Glutamatergic neuron (in vitro differentiated cells): ENCODE results near the gene METTL26. TPM values are rescaled to one million over a fixed set of nuclear protein-coding genes. Genes with fewer than 3 reads are reported as not detected.

Source experiments
- DNase-seq: peaks from one replicate; pipeline ENCODE4 v3.0.0; 2022
- H3K27ac Mint-ChIP-seq: one replicate; pipeline ENCODE4 v1.8.0; 2020; ENCODE audit warnings: mild to moderate bottlenecking, mixed read lengths, inconsistent platforms; ENCODE audit not compliant: unreplicated experiment
- H3K27me3 Mint-ChIP-seq: one replicate; pipeline ENCODE4 v1.8.0; 2020; ENCODE audit warnings: mild to moderate bottlenecking, moderate library complexity, mixed read lengths, inconsistent platforms; ENCODE audit not compliant: unreplicated experiment
- H3K36me3 Mint-ChIP-seq: one replicate; pipeline ENCODE4 v1.8.0; 2020; ENCODE audit warnings: mild to moderate bottlenecking, mixed read lengths, inconsistent platforms; ENCODE audit not compliant: unreplicated experiment
- H3K4me1 Mint-ChIP-seq: one replicate; pipeline ENCODE4 v1.8.0; 2020; ENCODE audit warnings: mild to moderate bottlenecking, low read depth, mixed read lengths, inconsistent platforms; ENCODE audit not compliant: unreplicated experiment
- H3K4me3 Mint-ChIP-seq: one replicate; pipeline ENCODE4 v1.8.0; 2020; ENCODE audit warnings: mild to moderate bottlenecking, mixed read lengths, inconsistent platforms; ENCODE audit not compliant: unreplicated experiment
- H3K9me3 Mint-ChIP-seq: one replicate; pipeline ENCODE4 v1.8.0; 2020; ENCODE audit warnings: mild to moderate bottlenecking, moderate library complexity, mixed read lengths, inconsistent platforms; ENCODE audit not compliant: unreplicated experiment
- CTCF ChIP-seq: fragments of 200-600 bp; sonication (generic); IDR thresholded peaks from one replicate; pipeline ENCODE4 v1.5.0; 2021; ENCODE audit not compliant: partially characterized antibody, unreplicated experiment
- total RNA-seq: library from RNA; stranded (reverse); fragmentation: NEBNext Ultra II Directional; extraction: Animal tissue kit (Norgen Biotek cat#: 25700); gene quantifications from one replicate; pipeline ENCODE4 v1.2.1, GENCODE V29; 2021; ENCODE audit not compliant: unreplicated experiment

The METTL26 gene
- total RNA-seq, 1 donor from 2014 or later, result 63.6 TPM

- Mint-ChIP-seq H3K36me3 (no peaks in the 10 kb centered on the region), H3K27ac (no peak overlapping the region), H3K4me1 (peaks cover 8% of the 10 kb centered on the region), H3K9me3 (peaks cover 17% of the 10 kb centered on the region), H3K27me3 (peaks cover 22% of the 10 kb centered on the region), H3K4me3 (no peak overlapping the region)
- no peak for DNase-seq
- TF ChIP-seq CTCF, result no peak
These were observed 2.6 kb downstream of the METTL26 start for GRCh38 chr16:633336-634050.

GRCh38 chr16:632486-633335, 3.4 kb downstream of the METTL26 start:
- H3K4me1 Mint-ChIP-seq, result peaks cover 11% of the 10 kb centered on the region
- peak; percentile 12 for DNase-seq
- H3K9me3 Mint-ChIP-seq, result peaks cover 17% of the 10 kb centered on the region
- TF ChIP-seq CTCF, result no peak
- H3K36me3 Mint-ChIP-seq, result no peaks in the 10 kb centered on the region
- H3K27me3 Mint-ChIP-seq, result peaks cover 22% of the 10 kb centered on the region
- no peak overlapping the region for H3K27ac Mint-ChIP-seq
- H3K4me3 Mint-ChIP-seq, result no peak overlapping the region

- no peak for TF ChIP-seq CTCF
- Mint-ChIP-seq H3K36me3 (no peaks in the 10 kb centered on the region), H3K4me3 (peak overlapping the region; percentile 68), H3K4me1 (peaks cover 12% of the 10 kb centered on the region), H3K27me3 (peaks cover 24% of the 10 kb centered on the region), H3K27ac (peak overlapping the region; percentile 62), H3K9me3 (peaks cover 17% of the 10 kb centered on the region)
- DNase-seq, result no peak
These were observed 4.2 kb downstream of the METTL26 start for GRCh38 chr16:631808-632358.

- Mint-ChIP-seq H3K4me3 (peak within 1 kb of the TSS; percentile 74), H3K9me3 (peaks cover 14% of the 10 kb centered on the region), H3K36me3 (no peaks in the 10 kb centered on the region), H3K4me1 (peaks cover 12% of the 10 kb centered on the region), H3K27ac (peak within 1 kb of the TSS; percentile 99), H3K27me3 (peaks cover 20% of the 10 kb centered on the region)
- DNase-seq, result peak; percentile 71
- TF ChIP-seq CTCF, result no peak
These were observed 5.2 kb downstream of the METTL26 start, which contains the start of gene WFIKKN1 for GRCh38 chr16:630815-631405. Gene WFIKKN1 (plus strand): TSS chr16:630985. CDS start chr16:631254, 269 bp downstream.
